Glomerular visceral epithelial cell (primary cell): ENCODE data around the gene RPRD1A.
"Not testable (repeated sequence)": the region's sequence is repeated elsewhere in the genome, so short reads cannot be mapped to it uniquely, and the experiment has no call there.

Experiments used
- DNase-seq: peaks from one replicate; pipeline ENCODE4 v3.0.0-alpha.2; 2016; ENCODE audit errors: extremely low spot score

The RPRD1A gene

GRCh38 chr18:36067055-36067957, at the start of gene RPRD1A:
RPRD1A (minus strand) TSS chr18:36067559; CDS start chr18:36067404, 155 bp downstream.
- peak; percentile 96 for DNase-seq

- not testable (repeated sequence) for DNase-seq
These were observed 49.4 kb upstream of the RPRD1A start for GRCh38 chr18:36116771-36117170.

- DNase-seq, result no peak
These were observed 47.4 kb upstream of the RPRD1A start for GRCh38 chr18:36114738-36115137.

- DNase-seq, result no peak
These were observed 46.9 kb upstream of the RPRD1A start for GRCh38 chr18:36114251-36114650.

GRCh38 chr18:36112302-36112701, 44.9 kb upstream of the RPRD1A start:
- DNase-seq, result no peak

GRCh38 chr18:36109737-36110136, 42.4 kb upstream of the RPRD1A start:
- DNase-seq, result no peak

- DNase-seq, result no peak
These were observed 41.2 kb upstream of the RPRD1A start for GRCh38 chr18:36108601-36109000.

- DNase-seq, result no peak
These were observed 40.8 kb upstream of the RPRD1A start for GRCh38 chr18:36108196-36108595.

GRCh38 chr18:36107477-36107876, 40.1 kb upstream of the RPRD1A start:
- no peak for DNase-seq

- DNase-seq, result no peak
These were observed 37.4 kb upstream of the RPRD1A start for GRCh38 chr18:36104749-36105148.

- DNase-seq, result no peak
These were observed 34.6 kb upstream of the RPRD1A start for GRCh38 chr18:36101943-36102342.

GRCh38 chr18:36099311-36099710, 32.0 kb upstream of the RPRD1A start:
- DNase-seq, result no peak

- no peak for DNase-seq
These were observed 29.6 kb upstream of the RPRD1A start for GRCh38 chr18:36096955-36097354.

GRCh38 chr18:36095936-36096519, 28.7 kb upstream of the RPRD1A start:
- DNase-seq, result peak; percentile 65

- DNase-seq, result no peak
These were observed 27.1 kb upstream of the RPRD1A start for GRCh38 chr18:36094431-36094830.

- not testable (repeated sequence) for DNase-seq
These were observed 24.8 kb upstream of the RPRD1A start for GRCh38 chr18:36092116-36092515.

- no peak for DNase-seq
These were observed 21.6 kb upstream of the RPRD1A start for GRCh38 chr18:36089001-36089400.

GRCh38 chr18:36088256-36088655, 20.9 kb upstream of the RPRD1A start:
- DNase-seq, result no peak

- DNase-seq, result no peak
These were observed 18.8 kb upstream of the RPRD1A start for GRCh38 chr18:36086186-36086585.

- no peak for DNase-seq
These were observed 17.8 kb upstream of the RPRD1A start for GRCh38 chr18:36085195-36085594.

GRCh38 chr18:36083729-36084128, 16.4 kb upstream of the RPRD1A start:
- no peak for DNase-seq

- not testable (repeated sequence) for DNase-seq
These were observed 13.8 kb upstream of the RPRD1A start for GRCh38 chr18:36081118-36081517.
